ENCODE data around the gene FOXC1.

The FOXC1 gene

GRCh38 chr6:1584996-1585668 lies 24.6 kb upstream of the FOXC1 start:
- no peak for DNase-seq

GRCh38 chr6:1585669-1586049 lies 24.1 kb upstream of the FOXC1 start:
- DNase-seq: no peak

GRCh38 chr6:1586256-1586655 lies 23.5 kb upstream of the FOXC1 start:
- no peak for DNase-seq

- no peak for DNase-seq
These were observed 22.8 kb upstream of the FOXC1 start for GRCh38 chr6:1586861-1587450.

GRCh38 chr6:1587546-1587945 lies 22.2 kb upstream of the FOXC1 start:
- no peak for DNase-seq

- no peak for DNase-seq
These were observed 21.7 kb upstream of the FOXC1 start for GRCh38 chr6:1587977-1588376.

- DNase-seq: no peak
These were observed 20.5 kb upstream of the FOXC1 start for GRCh38 chr6:1589208-1589607.

GRCh38 chr6:1590580-1590979 lies 19.1 kb upstream of the FOXC1 start:
- DNase-seq: no peak

GRCh38 chr6:1591243-1591642 lies 18.5 kb upstream of the FOXC1 start:
- no peak for DNase-seq

- no peak for DNase-seq
These were observed 17.8 kb upstream of the FOXC1 start for GRCh38 chr6:1591926-1592325.

GRCh38 chr6:1592852-1593251 lies 16.9 kb upstream of the FOXC1 start:
- DNase-seq: no peak

GRCh38 chr6:1593286-1593957 lies 16.3 kb upstream of the FOXC1 start:
- DNase-seq: no peak

- no peak for DNase-seq
These were observed 15.8 kb upstream of the FOXC1 start for GRCh38 chr6:1593958-1594314.

GRCh38 chr6:1594445-1595200 lies 15.1 kb upstream of the FOXC1 start:
- no peak for DNase-seq

- DNase-seq: no peak
These were observed 14.2 kb upstream of the FOXC1 start for GRCh38 chr6:1595271-1596087.

- peak; percentile 77 for DNase-seq
These were observed 13.4 kb upstream of the FOXC1 start for GRCh38 chr6:1596088-1596852.

GRCh38 chr6:1597121-1597744 lies 12.5 kb upstream of the FOXC1 start:
- no peak for DNase-seq

GRCh38 chr6:1597924-1598323 lies 11.8 kb upstream of the FOXC1 start:
- no peak for DNase-seq

GRCh38 chr6:1598433-1598832 lies 11.3 kb upstream of the FOXC1 start:
- no peak for DNase-seq

- DNase-seq: no peak
These were observed 10.8 kb upstream of the FOXC1 start for GRCh38 chr6:1598886-1599285.

GRCh38 chr6:1599469-1599868 lies 10.2 kb upstream of the FOXC1 start:
- no peak for DNase-seq

All from DMS53 (cell line).